Neural progenitor cell (in vitro differentiated cells): ENCODE data around the gene HIPK2.

Experiments
- CTCF ChIP-seq: fragments of 200-600 bp; sonication (generic); IDR thresholded peaks from 2 replicates; pipeline ENCODE4 v1.5.1; 2017; ENCODE audit warnings: antibody characterized with exemption, mild to moderate bottlenecking
- EZH2 ChIP-seq: fragments of 200-600 bp; sonication (generic); IDR thresholded peaks from 2 replicates; pipeline ENCODE4 v1.6.1; 2017; ENCODE audit warnings: antibody characterized with exemption, mild to moderate bottlenecking, moderate library complexity

DNA sequence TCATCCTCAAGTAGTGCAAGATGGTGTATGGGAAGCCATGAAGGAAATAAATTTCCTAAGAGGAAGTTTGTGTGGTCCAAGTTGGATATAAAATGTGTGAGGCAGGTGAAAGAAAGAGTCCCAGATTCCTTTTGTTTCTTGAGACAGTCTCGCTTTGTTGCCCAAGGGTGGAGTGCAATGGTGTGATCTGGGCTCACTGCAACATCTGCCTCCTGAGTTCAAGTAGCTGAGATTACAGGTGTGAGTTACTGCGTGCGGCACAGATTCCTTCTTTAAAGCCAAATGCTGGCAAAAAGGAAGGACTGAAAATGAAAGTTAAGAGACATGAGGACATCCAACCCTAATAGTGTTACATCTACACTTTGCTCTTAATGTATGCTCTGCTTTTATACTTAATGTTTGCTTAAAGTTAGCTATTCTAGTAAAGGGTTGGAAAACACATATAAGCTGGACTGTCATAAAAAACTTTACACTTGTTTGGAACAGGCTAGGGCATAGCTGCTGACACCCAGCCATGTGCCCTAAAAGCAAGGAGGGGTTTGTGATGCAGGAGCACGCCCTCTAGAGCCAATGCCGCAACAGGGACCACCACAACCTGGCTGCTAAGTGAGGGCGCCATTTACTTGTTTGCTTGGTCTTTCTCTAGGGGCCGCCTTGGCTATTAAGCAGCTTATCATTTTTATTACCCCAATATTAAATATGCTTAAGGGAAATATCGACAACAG, 219.8 kb downstream of the HIPK2 start:
- no peak for TF ChIP-seq EZH2
- TF ChIP-seq CTCF, result peak; percentile 42
